ENCODE measurements around the gene PPFIA2. TPM values are rescaled to one million over a fixed set of nuclear protein-coding genes. Genes with fewer than 3 reads are reported as not detected.

The PPFIA2 gene
- total and polyA plus RNA-seq, 10 of the 15 experiments (the other 5 are each of a cell fraction or from before 2014, with no cell fraction given), result 0.06 to 0.39 (median 0.18) TPM; not detected in 6

DNA sequence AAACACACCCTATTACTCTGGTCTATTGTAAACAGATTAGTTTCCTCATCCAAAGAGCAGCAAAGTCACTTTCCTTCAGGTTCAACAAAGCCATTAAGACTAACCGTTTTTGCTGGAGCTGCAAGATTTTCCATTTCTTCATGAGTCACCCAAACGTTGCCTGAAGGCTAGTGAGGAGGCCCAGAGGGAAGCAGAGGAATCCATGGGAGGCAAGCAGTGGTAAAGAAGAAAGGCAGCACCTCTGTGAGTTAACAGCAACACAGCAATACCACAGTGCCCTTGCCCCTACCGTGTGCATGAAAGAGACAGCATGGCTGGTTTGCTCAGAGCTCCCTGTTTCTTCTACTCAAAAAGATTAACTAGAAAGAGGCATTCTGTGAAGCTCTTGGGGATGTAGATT is 475.0 kb downstream of the PPFIA2 start:
- Histone ChIP-seq H3K9ac (ENCODE audit: control insufficient read depth, insufficient read depth, low read length) (no peak overlapping the region), H3K9me3 (replicated peaks; ENCODE audit: control insufficient read depth, insufficient read depth, low read length) (no peaks in the 10 kb centered on the region), H3K27me3 (replicated peaks in 1 of 2; ENCODE audit: control insufficient read depth in 2 of 2, insufficient read depth in 2 of 2, low read length in 1 of 2) (no peaks in the 10 kb centered on the region), H2AFZ (ENCODE audit: control insufficient read depth, low read depth, low read length) (no peak overlapping the region), H3K27ac (ENCODE audit: control insufficient read depth, insufficient read depth) (no peak overlapping the region), H3K4me1 (ENCODE audit: control insufficient read depth, insufficient read depth, low read length) (no peaks in the 10 kb centered on the region), H3K36me3 (ENCODE audit: control insufficient read depth in 2 of 2, insufficient read depth in 2 of 2, low read length in 1 of 2) (no peaks in the 10 kb centered on the region), H3K79me2 (ENCODE audit: control insufficient read depth, insufficient read depth, low read length) (no peaks in the 10 kb centered on the region), H3K4me2 (ENCODE audit: control insufficient read depth, insufficient read depth) (no peak overlapping the region), H4K20me1 (ENCODE audit: control insufficient read depth, insufficient read depth) (no peaks in the 10 kb centered on the region), H3K4me3 (no peak overlapping the region)
- no peak for TF ChIP-seq BACH1 (IDR thresholded peaks at IDR 0.05; ENCODE audit: borderline replicate concordance)
- TF ChIP-seq NR2C1 (IDR thresholded peaks at IDR 0.05), result no peak
- TF ChIP-seq ZNF24 (IDR thresholded peaks at IDR 0.05), result no peak
- no peak for TF ChIP-seq POLR2A (IDR thresholded peaks at IDR 0.05; ENCODE audit: low read depth, low read length)
- TF ChIP-seq, protein P1, sequence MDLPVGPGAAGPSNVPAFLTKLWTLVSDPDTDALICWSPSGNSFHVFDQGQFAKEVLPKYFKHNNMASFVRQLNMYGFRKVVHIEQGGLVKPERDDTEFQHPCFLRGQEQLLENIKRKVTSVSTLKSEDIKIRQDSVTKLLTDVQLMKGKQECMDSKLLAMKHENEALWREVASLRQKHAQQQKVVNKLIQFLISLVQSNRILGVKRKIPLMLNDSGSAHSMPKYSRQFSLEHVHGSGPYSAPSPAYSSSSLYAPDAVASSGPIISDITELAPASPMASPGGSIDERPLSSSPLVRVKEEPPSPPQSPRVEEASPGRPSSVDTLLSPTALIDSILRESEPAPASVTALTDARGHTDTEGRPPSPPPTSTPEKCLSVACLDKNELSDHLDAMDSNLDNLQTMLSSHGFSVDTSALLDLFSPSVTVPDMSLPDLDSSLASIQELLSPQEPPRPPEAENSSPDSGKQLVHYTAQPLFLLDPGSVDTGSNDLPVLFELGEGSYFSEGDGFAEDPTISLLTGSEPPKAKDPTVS (IDR thresholded peaks at IDR 0.05; ENCODE audit: low read depth, low read length), result no peak
- TF ChIP-seq RFX5 (IDR thresholded peaks at IDR 0.05; ENCODE audit: low read depth, low read length), result no peak
- TF ChIP-seq KLF5 (IDR thresholded peaks at IDR 0.05; ENCODE audit: partially characterized antibody), result no peak
- TF ChIP-seq TCF12 (IDR thresholded peaks at IDR 0.05; ENCODE audit: low read depth, low read length), result no peak
- TF ChIP-seq NR2F1 (conservative IDR thresholded peaks at IDR 0.05), result no peak
- no peak for TF ChIP-seq MLLT1 (IDR thresholded peaks at IDR 0.05)
- TF ChIP-seq SMAD1 (IDR thresholded peaks at IDR 0.05; ENCODE audit: low read depth, partially characterized antibody), result no peak
- no peak for TF ChIP-seq TCF7 (IDR thresholded peaks at IDR 0.05; ENCODE audit: borderline replicate concordance)
- no peak for TF ChIP-seq SMC3 (IDR thresholded peaks at IDR 0.05; ENCODE audit: borderline replicate concordance, low read length)
- TF ChIP-seq BCL11A (IDR thresholded peaks at IDR 0.05; ENCODE audit: low read depth, low read length), result no peak
- no peak for TF ChIP-seq PRDM15 (CRISPR knock-in tag; IDR thresholded peaks at IDR 0.05)
- TF ChIP-seq HDGF (IDR thresholded peaks at IDR 0.05), result no peak
- no peak for TF ChIP-seq SUZ12 (IDR thresholded peaks at IDR 0.05; ENCODE audit: unreplicated experiment)
- TF ChIP-seq PBX3 (IDR thresholded peaks at IDR 0.05; ENCODE audit: insufficient replicate concordance, low read depth, low read length), result no peak
- no peak for TF ChIP-seq ZNF384 (IDR thresholded peaks at IDR 0.05; ENCODE audit: borderline replicate concordance, low read depth, low read length)
- no peak for TF ChIP-seq GATAD2B (conservative IDR thresholded peaks at IDR 0.05; ENCODE audit: low read depth)
- no TSS peak for BruUV-seq (replicated peaks)
- intact Hi-C loops (cut with micrococcal nuclease; ENCODE audit: unreplicated experiment), result no loop called here
- ChIA-PET SMC1A (ENCODE audit: uncharacterized antibody, unreplicated experiment) (no interaction called here), RAD21 (ENCODE audit: unreplicated experiment) (no interaction called here), POLR2A (no interaction called here), CTCF (no interaction called here)
- ATAC-seq, result no peak
- no peak for DNase-seq (ENCODE audit: low read depth, low spot score)
- in situ Hi-C loops (cut with MboI), result no loop called here
- WGBS (ENCODE audit: insufficient coverage, insufficient replicate concordance, low lambda C conversion rate, missing lambda C conversion rate), result 21% methylated on average over 3 of the region's 3 CpGs
- no peak for FAIRE-seq

All from GM12878 (cell line).